AG10803 (cell line): Measurements from ENCODE around the gene ADIRF.
"Not testable (repeated sequence)": the region's sequence is repeated elsewhere in the genome, so short reads cannot be mapped to it uniquely, and the experiment has no call there.

Experiments used
- DNase-seq: peaks from one replicate; pipeline ENCODE4 v3.0.0; 2010; ENCODE audit warnings: low read depth
- H3K4me3 ChIP-seq: 2 replicates; pipeline ENCODE4 v1.5.1; 2011; ENCODE audit warnings: mild to moderate bottlenecking, low read length, control low read depth
- TF ChIP-seq, protein P1 (sequence below): conservative IDR thresholded peaks from 2 replicates; pipeline ENCODE4 v1.5.1; 2011; ENCODE audit warnings: mild to moderate bottlenecking, low read length, control low read depth, inconsistent platforms

Gene ADIRF

DNA sequence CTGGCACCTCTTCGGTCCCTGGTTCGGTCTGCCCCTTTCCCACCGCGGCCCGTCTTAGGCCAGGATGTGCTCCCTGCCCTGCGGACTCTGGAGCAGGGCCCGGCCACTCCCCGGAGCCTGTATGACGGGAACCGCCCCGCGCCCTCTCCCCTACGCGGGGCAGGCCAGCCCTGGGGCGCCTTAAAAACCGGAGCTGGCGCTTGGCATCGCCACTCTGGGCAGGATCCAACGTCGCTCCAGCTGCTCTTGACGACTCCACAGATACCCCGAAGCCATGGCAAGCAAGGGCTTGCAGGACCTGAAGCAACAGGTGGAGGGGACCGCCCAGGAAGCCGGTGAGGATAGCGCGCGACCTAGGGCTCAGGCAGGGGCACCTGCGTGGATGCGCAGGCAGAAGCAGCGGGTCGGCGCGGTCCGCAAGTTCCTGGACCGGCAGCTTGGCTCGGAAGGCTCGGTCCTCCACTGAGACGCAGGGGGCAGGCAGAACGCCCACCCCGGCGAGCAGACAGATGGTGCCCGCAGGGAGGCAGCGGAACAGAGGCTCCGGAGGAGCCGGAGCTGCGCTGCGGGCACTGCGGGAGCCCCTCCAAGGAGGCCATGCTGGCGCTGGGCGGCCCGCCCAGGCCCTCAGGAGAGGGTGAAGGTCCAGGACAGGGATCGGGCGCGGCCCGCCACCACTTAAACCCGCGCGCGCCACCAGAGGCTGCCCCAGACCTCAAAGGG, at the start of gene ADIRF:
Gene ADIRF (plus strand): TSS at position 212 of the 723 bp plus-strand sequence. CDS start 63 bp downstream, at position 275.
- peak within 1 kb of the TSS; percentile 79 for H3K4me3 ChIP-seq
- peak; percentile 21 for DNase-seq
- TF ChIP-seq, protein P1, sequence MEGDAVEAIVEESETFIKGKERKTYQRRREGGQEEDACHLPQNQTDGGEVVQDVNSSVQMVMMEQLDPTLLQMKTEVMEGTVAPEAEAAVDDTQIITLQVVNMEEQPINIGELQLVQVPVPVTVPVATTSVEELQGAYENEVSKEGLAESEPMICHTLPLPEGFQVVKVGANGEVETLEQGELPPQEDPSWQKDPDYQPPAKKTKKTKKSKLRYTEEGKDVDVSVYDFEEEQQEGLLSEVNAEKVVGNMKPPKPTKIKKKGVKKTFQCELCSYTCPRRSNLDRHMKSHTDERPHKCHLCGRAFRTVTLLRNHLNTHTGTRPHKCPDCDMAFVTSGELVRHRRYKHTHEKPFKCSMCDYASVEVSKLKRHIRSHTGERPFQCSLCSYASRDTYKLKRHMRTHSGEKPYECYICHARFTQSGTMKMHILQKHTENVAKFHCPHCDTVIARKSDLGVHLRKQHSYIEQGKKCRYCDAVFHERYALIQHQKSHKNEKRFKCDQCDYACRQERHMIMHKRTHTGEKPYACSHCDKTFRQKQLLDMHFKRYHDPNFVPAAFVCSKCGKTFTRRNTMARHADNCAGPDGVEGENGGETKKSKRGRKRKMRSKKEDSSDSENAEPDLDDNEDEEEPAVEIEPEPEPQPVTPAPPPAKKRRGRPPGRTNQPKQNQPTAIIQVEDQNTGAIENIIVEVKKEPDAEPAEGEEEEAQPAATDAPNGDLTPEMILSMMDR: no peak

- no peak for DNase-seq
- TF ChIP-seq, protein P1: no peak
- no peak overlapping the region for H3K4me3 ChIP-seq
Measured at GRCh38 chr10:86922553-86922961, 45.7 kb upstream of the ADIRF start.

DNA sequence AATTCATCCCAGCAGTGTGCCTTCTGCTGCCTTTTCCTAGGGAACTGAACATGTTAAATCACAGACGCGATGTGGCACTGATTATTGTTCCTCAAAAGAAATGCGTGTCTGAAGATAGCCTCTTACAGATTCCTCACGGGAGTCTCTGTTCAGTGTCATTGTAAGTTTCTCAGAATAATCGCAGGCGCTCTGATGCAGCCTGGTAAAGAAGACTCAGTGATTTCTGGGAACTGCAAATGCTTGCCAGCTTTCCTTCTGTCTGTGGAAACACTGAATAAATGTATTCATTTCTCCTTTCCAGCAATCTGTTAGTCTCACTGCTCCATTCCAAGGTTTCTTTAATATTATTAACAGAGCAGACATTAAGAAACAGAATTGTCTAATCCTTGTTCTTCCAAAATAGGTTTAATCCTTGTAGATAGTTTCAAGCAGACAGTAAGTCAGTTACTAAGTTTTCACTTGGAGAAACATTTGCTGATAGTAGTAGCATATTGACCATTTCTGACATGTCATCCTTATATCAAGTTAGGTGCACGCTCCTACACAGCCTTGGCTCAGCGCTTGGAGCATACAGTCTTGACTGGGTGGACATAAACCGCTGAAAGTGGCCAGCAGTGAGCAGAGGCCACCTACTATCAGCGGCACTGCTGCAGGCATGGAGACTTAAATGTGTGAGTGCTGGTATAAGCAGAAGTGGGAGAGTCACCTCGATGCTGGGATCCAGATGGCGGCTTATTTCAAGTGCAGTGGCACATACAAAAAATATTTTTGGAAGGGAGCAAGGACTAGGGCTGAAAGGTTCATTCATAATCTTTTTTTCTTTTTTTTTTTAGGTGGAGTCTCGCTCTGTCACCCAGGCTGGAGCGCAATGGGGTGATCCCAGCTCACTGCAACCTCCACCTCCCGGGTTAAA, 38.6 kb upstream of the ADIRF start:
- DNase-seq: no peak
- TF ChIP-seq, protein P1: no peak
- H3K4me3 ChIP-seq: no peak overlapping the region

GRCh38 chr10:86931872-86932271, 36.4 kb upstream of the ADIRF start:
- no peak overlapping the region for H3K4me3 ChIP-seq
- TF ChIP-seq, protein P1: no peak
- DNase-seq: peak; percentile 79

DNA sequence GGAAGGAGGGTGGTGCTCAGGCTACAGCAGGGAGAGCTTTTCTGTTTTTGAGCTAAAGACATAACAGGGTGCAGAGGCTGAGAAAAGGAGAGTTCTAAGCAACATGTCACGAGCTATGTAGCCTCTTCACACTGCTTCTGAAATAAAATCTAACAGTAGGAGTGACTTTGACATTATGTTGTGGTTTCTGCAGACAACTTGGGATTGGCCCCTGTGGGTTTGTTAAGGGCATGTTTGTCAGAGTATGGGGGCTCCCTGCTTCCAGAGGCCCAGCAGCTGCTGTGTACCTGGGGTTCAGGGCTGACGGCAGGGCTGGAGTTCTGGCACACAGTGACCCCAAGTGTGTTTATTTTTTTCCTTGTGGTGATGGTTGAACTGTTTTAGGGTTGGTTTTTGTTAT, 35.6 kb upstream of the ADIRF start:
- DNase-seq: no peak
- TF ChIP-seq, protein P1: no peak
- no peak overlapping the region for H3K4me3 ChIP-seq

GRCh38 chr10:86934162-86934711, 34.0 kb upstream of the ADIRF start:
- H3K4me3 ChIP-seq, DNase-seq: not testable (repeated sequence)

DNA sequence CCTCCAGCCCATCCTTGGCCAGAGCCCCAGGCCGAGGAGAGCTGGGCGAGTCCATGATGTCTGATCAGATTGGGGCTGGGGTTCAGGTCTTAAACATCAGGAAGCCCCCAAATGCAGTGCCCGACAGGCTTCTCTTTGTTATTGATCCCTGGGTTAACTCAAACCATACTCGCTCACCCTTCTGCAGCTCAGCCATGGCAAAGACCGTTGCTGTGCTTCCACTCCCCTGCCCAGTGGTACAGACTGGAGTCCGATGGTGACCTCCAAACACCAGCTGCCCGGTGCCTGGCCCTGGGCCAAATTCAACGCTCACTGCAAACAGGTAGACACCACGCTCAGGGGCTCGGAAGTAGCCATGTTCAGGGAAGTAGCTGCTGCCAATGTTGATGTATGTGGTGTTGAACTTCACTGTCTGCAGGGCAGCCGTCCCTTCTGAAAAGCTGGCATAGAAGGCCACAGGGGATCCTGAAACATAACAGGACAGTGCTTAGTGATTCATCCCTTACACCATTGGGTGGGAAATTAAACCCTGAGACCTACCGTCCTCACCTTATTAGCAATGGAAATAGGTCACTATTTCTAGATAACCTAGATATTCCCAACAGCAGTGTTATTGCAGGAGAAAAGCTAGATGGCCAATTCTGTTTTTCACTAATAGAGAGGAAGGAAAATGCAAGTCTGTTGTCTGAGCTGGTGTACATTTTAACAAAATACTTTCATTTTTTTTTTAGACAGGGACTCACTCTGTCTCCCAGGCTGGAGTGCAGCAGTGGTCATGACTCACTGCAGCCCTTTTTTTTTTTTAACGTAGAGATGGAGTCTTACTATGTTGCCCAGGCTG, 31.4 kb upstream of the ADIRF start:
- TF ChIP-seq, protein P1: no peak
- no peak overlapping the region for H3K4me3 ChIP-seq
- peak; percentile 57 for DNase-seq
